Lung (tissue), 12 donors: Measurements from ENCODE around the gene MLX. TPM values are rescaled to one million over a fixed set of nuclear protein-coding genes. Genes with fewer than 3 reads are reported as not detected.

Source experiments
- ATAC-seq: fragments of 200-7000 bp; cut with Tn5 transposase; one replicate; pipeline ENCODE4 v1.9.1; 2020; ENCODE audit warnings: moderate number of reproducible peaks; ENCODE audit not compliant: insufficient read depth, low FRiP score
- DNase-seq, 3 donors: peaks; one replicate each; pipeline ENCODE4 v3.0.0-alpha.2; 2013 to 2017
- H3K27ac ChIP-seq, 2 donors: one replicate each; pipeline ENCODE4 v1.5.1; 2013; ENCODE audit warnings: mild to moderate bottlenecking in 2 of 2, moderate library complexity in 2 of 2, control low read depth in 1 of 2, inconsistent platforms in 1 of 2, low read depth in 1 of 2, low read length in 1 of 2
- H3K27me3 ChIP-seq, 3 donors: one replicate each; pipeline ENCODE4 v1.5.1; 2013; ENCODE audit warnings: low read length in 2 of 3; ENCODE audit not compliant: control insufficient read depth in 3 of 3, insufficient read depth in 3 of 3
- H3K36me3 ChIP-seq, 4 donors: one replicate each; pipeline ENCODE4 v1.5.1; 2013; ENCODE audit warnings: low read length in 4 of 4, mild to moderate bottlenecking in 1 of 4, moderate library complexity in 1 of 4; ENCODE audit not compliant: control insufficient read depth in 4 of 4, insufficient read depth in 4 of 4
- H3K4me1 ChIP-seq, 5 donors: one replicate each; pipeline ENCODE4 v1.5.1; 2013; ENCODE audit warnings: low read length in 5 of 5, mild to moderate bottlenecking in 2 of 5, moderate library complexity in 1 of 5; ENCODE audit not compliant: control insufficient read depth in 5 of 5, insufficient read depth in 5 of 5
- H3K4me3 ChIP-seq: one replicate; pipeline ENCODE4 v1.5.1; 2013; ENCODE audit warnings: mild to moderate bottlenecking, control low read depth, moderate library complexity
- H3K9ac ChIP-seq, 2 donors: one replicate each; pipeline ENCODE4 v1.5.1; 2013; ENCODE audit warnings: low read length in 2 of 2, control low read depth in 1 of 2; ENCODE audit not compliant: insufficient read depth in 1 of 2
- H3K9me3 ChIP-seq, 4 donors: one replicate each; pipeline ENCODE4 v1.5.1; 2013; ENCODE audit warnings: low read length in 3 of 4, mild to moderate bottlenecking in 1 of 4, moderate library complexity in 1 of 4; ENCODE audit not compliant: control insufficient read depth in 4 of 4, insufficient read depth in 3 of 4
- CTCF ChIP-seq: IDR thresholded peaks from 2 replicates; pipeline ENCODE4 v1.5.1; 2012; ENCODE audit warnings: mild to moderate bottlenecking; ENCODE audit errors: control extremely low read depth, extremely low read depth
- WGBS, 2 donors: extraction: QIAGEN DNeasy Blood & Tissue Kit; methylation state at CpG; one replicate each; pipeline ENCODE4 v1.1.7; 2013; 5-methylcytosine and 5-hydroxymethylcytosine counted together
- polyA plus RNA-seq, 2 donors: library from polyadenylated mRNA; stranded (reverse); fragments of 200-250 nt; gene quantifications; one replicate each; pipeline ENCODE4 v1.2.1, GENCODE V29; 2013
- total RNA-seq, 2 donors: library from RNA; depleted of rRNA in 1 of 2; stranded (reverse); fragments of >200 nt in 1 of 2; gene quantifications; one replicate each; pipeline ENCODE4 v1.2.1, GENCODE V29; 2014 to 2021
- donor health status: control.
- donor health status: control.
- donor health status: Bipolar disorder and iron deficiency.
- donor health status: healthy.
- donor health status: DM: yes; HTN: yes; CAD: no.

The MLX gene
- total and polyA plus RNA-seq, 4 donors = 31.9 to 71.6 (median 65.7) TPM

DNA sequence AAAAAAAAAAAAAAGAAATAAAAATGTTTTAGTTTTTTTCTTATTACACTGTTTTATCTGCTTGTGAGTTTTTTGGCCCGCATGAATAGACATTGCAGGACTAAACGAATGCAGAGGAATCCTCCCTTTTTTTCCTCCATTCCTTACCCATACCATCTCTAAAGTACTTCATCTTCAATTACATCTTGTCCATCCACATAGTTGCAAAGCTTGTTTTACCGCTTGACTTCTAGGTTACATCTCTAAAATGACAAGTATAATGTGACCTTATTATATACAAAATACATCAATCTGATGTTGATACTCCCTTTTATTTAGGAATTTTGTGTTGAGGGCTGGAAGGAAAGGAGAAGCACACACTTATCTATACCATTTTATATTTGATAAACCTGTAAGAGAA is 29.5 kb downstream of the MLX start:
- no peaks in the 10 kb centered on the region for H3K9me3 ChIP-seq
- TF ChIP-seq CTCF = no peak
- no peak overlapping the region for H3K4me3 ChIP-seq
- no peak for DNase-seq
- peaks cover 3 to 7% (median 6%) of the 10 kb centered on the region in 4 donors for H3K36me3 ChIP-seq
- no peak for ATAC-seq
- peaks cover 0 to 8% (median 0%) of the 10 kb centered on the region in 5 donors for H3K4me1 ChIP-seq
- no peak overlapping the region for H3K27ac ChIP-seq
- H3K27me3 ChIP-seq = no peaks in the 10 kb centered on the region
- H3K9ac ChIP-seq = no peak overlapping the region
- 79 to 94% methylated on average over 3 of the region's 3 CpGs for WGBS, 2 donors

GRCh38 chr17:42598905-42599304 is 32.0 kb downstream of the MLX start:
- peaks cover 0 to 5% (median 1%) of the 10 kb centered on the region in 4 donors for H3K36me3 ChIP-seq
- H3K4me1 ChIP-seq = peaks cover 0 to 8% (median 0%) of the 10 kb centered on the region in 5 donors
- no peaks in the 10 kb centered on the region for H3K27me3 ChIP-seq
- ATAC-seq = peak; percentile 27
- H3K27ac ChIP-seq = no peak overlapping the region
- peak in 1 of 3 donors; percentile 20 for DNase-seq
- no peaks in the 10 kb centered on the region for H3K9me3 ChIP-seq
- H3K4me3 ChIP-seq = no peak overlapping the region
- TF ChIP-seq CTCF = no peak
- WGBS, 2 donors = 26 to 40% methylated on average over 2 of the region's 2 CpGs
- H3K9ac ChIP-seq = no peak overlapping the region

GRCh38 chr17:42603318-42603717 is 36.4 kb downstream of the MLX start:
- Histone ChIP-seq H3K9ac (no peak overlapping the region), H3K4me1 (peaks cover 0 to 17% (median 8%) of the 10 kb centered on the region in 5 donors), H3K4me3 (no peak overlapping the region), H3K36me3 (peaks cover 0 to 5% (median 0%) of the 10 kb centered on the region in 4 donors), H3K27ac (no peak overlapping the region), H3K27me3 (no peaks in the 10 kb centered on the region), H3K9me3 (no peaks in the 10 kb centered on the region)
- ATAC-seq (no peak), DNase-seq (no peak)
- no peak for TF ChIP-seq CTCF
- WGBS, 2 donors = 92 to 95% methylated on average over 7 of the region's 7 CpGs

- TF ChIP-seq CTCF = no peak
- Histone ChIP-seq H3K4me3 (no peak overlapping the region), H3K4me1 (peaks cover 0 to 19% (median 8%) of the 10 kb centered on the region in 5 donors), H3K27ac (no peak overlapping the region), H3K9ac (peak overlapping the region; percentile 48 to 73), H3K27me3 (no peaks in the 10 kb centered on the region), H3K36me3 (peaks cover 0 to 10% (median 3%) of the 10 kb centered on the region in 4 donors), H3K9me3 (no peaks in the 10 kb centered on the region)
- no peak for ATAC-seq
- DNase-seq = no peak
- WGBS, 2 donors = 46 to 68% methylated on average over 3 of the region's 3 CpGs
These were observed 40.9 kb downstream of the MLX start for GRCh38 chr17:42607769-42608168.
